Amygdala (tissue), 56 donors: ENCODE measurements around the gene SORD.
"Not testable (repeated sequence)": the region's sequence is repeated elsewhere in the genome, so short reads cannot be mapped to it uniquely, and the experiment has no call there.

Experiments
- DNase-seq, 56 donors: peaks; one replicate each; lab custom pipeline; 2025; lab: John Stamatoyannopoulos, UW

The SORD gene

DNA sequence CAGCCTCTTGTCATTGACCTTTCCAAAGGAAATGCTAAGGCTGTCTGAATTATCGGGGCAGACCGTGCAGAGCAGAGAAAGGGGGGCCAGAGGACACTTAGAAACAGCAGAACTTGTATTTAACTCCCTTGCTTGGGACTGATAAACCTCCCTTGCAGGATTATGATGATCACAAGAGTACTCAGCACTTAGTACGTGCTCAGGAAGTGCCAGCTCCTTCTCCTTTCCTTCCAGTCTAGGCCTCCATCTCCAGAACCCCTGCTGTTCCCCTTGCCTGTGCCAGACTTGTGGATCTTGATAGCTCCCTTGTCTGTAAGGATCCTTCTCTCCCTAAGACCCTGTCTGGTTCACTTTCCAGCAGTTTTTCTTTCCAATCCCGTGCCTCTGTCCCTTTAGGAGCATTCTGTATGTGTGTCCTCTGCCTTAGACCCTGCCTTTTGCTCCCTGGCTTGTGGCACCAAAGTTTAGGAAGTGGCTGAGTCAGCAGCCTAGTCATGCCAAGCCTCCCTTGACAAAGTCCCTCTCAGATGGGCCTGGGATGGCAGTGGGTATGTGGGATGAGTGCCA, 747 bp downstream of the SORD start:
- peak in 7 of 56 donors; percentile 7 to 40 (median 18) for DNase-seq

DNA sequence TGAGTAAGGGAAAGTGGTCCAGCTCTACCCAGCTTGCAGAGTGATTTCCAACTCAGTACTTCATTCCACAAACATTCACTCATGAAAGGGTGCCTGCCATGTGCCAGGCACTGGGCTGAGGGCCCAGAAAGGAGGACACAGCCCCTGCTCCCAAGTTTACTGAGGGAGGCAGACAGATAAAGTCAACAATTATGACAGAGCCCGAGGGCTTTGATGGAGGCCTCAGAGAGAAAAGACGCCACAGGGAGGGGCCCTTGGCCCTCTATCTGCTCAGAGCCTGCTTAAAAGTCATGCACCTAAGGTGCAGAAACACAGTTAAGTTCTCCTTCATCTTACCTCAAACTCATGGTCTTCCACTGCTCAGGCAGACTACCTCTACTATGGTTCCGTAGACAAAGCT, 1.7 kb downstream of the SORD start:
- peak in 1 of 56 donors; percentile 43 for DNase-seq

DNA sequence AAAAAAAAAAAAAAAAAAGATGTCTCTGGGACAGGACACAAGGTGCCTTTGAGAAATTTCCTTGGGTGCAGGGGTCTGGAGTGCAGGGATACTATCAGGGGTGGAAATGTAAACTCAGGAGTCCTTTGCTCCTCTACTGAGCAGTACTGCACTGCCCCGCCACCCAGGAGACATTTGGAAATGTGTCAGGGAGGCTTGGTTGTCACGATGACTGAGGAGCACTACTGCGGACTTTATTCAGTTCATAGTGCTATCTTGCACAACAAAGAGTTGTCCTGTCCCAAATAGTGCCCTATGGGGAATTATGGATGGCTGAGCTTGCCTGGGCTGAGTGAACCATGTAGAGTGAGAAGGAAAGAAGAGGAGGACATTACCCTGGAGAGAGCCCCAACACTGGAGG, 2.6 kb downstream of the SORD start:
- DNase-seq: not testable (repeated sequence)

DNA sequence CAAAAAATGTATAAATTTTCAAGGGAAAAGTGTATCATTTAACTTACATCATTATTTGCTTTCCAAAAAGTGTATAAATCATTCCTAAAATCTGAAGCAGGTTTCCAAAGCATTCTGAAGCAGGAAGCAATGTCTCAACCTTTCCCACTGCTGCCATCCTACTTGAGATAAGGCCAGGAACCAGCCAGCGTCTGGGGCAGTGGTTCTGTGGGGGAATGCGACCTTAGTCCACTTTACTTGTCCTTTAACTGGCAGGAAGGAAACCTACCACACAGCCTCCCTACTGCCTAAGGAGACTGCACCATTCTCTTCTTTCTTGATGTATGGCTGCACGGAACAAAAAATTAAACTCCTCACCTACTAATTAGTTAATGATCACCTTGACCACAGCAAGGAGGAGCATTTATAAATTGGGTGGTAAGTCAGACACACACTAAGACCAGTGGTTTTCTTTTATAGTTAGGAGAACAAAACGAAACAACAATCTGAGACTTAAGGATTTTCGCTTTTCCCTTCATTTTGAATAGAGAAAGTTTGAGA, 3.7 kb downstream of the SORD start:
- no peak for DNase-seq

DNA sequence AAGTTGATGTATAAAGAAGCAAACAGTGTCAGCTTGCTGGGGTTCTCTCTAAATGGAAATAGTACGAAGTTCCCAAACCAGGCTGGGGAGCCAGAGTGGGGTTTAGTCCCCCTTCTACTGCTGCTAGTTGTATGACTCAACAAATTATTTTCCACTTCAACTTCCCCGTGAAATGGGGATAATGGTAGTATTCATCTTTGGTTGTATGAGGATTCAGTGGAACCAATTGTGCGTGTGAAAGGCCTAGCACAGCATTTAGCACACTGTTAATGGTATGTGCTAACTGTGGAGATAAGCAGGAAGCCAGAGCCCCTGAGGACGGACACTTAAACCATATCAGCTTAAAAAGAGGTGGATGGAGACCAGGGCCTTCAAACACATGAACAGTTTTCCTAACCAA, 4.2 kb downstream of the SORD start:
- DNase-seq: no peak

DNA sequence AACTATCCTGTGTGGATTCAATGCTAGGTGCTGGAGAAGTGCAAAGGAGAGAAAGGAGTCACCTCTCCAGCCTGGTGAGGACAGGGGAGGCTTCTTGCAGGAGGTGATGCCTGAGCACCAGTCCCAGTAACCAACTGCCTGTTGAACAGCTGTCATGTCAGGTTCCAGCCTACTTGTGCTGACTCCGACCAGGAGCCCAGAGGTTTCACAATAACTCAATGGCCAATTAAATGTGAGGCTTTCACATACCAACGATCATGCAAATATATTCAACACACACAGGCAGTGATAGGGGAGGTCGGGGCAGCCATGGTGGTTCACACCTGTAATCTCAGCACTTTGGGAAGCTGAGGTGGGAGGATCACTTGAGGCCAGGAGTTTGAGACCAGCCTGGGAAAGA, 7.7 kb downstream of the SORD start:
- no peak for DNase-seq

DNA sequence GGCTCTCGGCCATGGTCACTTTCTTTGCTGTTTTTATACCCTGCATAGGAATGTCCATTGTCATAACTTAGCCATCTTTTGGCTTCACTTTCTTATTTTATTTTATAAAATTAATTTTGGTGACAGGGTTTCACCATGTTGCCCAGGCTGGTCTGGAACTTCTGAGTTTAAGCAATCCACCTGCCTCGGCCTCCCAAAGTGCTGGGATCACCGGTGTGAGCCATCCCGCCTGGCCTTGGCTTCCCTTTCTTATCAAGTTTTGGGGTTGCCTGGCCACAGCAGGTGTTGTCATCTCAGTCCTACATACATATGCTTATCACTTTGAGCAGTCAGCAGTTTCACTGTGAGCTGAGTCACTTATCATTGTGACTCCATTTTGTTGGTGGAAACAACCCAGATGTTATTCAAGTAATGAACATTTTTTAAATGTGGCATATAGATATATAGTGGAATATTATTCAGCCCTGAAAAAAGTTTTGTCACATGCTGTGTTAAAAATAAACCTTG, 8.6 kb downstream of the SORD start:
- DNase-seq: not testable (repeated sequence)

DNA sequence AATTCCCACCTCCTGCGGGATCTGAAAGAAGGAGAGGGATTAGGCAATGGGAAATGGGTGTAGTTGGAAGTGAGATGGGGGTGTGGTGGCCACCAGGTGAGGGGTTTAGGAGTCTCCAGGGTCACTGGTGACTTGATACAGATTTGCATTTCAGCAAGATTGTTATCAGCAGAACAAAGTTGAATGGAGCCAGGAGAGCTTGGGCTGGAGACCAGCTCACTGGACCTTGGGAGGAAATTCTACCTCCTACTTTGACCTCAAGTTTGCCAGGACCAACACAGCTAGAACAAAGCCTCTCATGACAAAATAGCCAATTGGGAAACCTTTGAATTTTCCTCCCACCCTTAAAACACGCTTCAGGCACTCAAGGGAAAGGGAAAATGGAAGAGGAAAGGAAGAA, 9.5 kb downstream of the SORD start:
- not testable (repeated sequence) for DNase-seq

DNA sequence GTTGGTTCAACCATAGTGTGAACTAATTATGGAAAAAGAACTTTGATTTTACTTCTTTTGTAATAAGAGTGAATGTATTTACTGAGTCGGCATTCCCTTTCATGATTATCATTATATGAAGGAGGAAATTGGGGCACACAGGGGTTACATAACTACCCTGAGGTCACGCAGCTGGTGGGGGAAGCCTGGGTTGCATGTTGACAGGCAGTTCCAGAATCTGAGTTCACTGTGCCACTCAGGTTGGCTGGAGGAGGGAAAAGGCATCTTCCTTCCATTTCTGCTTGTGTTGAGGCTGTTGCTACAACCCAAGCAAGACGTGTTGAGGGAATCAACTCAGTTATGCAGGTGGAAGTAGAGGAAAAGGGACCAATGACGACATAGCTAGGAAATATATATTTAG, 11.1 kb downstream of the SORD start:
- DNase-seq: not testable (repeated sequence)

DNA sequence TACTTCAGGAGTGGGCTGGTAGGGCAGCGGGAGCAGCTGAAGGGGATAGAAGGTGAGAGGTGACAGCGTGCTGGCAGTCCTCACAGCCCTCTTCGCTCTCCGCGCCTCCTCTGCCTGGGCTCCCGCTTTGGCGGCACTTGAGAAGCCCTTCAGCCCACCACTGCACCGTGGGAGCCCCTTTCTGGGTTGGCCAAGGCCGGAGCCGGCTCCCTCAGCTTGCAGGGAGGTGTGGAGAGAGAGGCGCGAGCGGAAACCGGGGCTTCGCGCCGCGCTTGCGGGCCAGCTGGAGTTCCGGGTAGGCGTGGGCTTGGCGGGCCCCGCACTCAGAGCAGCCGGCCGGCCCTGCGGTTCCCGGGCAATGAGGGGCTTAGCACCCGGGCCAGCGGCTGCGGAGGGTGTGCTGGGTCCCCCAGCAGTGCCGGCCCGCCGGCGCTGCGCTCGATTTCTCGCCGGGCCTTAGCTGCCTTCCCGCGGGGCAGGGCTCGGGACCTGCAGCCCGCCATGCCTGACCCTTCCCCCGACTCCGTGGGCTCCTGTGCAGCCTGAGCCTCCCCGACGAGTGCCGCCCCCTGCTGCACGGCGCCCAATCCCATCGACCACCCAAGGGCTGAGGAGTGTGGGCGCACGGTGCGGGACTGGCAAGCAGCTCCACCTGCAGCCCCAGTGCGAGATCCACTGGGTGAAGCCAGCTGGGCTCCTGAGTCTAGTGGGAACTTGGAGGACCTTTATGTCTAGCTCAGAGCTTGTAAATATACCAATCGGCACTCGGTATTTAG, 11.8 kb downstream of the SORD start:
- DNase-seq: not testable (repeated sequence)

DNA sequence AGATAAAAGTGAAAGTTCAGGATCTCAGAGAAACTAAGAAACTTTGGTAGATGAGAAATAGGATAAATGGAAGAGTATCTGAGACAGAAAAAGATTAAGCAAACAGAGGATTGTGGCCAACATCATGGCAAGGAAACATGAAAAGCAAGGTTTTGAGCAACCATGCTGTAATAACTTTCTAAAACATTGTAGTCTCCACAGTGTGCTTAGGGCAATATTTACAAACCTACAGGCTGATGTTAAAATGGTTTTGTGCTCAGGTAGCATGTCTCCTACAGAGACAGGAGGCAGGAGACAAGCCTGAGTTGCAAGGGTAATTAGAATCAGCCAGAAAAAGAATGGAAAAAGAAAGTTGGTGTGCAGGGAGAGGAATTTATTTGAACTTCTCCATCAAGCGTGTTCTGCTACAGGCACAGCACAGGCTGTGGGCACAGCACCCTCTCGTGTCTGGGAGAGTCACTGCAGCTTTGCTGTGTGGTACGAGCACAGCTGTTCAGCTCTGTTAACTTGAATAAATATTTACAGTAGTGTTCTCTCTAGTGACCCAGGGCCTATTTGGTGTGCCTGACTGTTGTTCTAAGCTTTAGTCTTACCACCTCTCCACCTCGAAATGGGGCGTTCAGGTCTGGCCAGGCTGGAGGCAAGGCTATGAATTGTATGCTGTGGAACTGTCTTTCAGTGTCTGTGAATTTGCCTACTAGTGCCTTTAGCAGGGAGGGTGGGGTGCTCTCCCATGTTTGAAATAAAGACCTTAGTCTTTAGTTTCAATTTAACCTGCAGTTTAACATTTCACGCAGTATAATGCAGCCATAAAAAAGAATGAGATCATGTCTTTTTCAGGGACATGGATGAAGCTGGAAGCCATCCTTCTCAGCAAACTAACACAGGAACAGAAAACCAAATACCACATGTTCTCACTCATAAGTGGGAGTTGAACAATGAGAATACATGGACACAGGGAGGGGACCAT, 14.1 kb downstream of the SORD start:
- DNase-seq: peak in 46 of 56 donors; percentile 4 to 80 (median 32)

DNA sequence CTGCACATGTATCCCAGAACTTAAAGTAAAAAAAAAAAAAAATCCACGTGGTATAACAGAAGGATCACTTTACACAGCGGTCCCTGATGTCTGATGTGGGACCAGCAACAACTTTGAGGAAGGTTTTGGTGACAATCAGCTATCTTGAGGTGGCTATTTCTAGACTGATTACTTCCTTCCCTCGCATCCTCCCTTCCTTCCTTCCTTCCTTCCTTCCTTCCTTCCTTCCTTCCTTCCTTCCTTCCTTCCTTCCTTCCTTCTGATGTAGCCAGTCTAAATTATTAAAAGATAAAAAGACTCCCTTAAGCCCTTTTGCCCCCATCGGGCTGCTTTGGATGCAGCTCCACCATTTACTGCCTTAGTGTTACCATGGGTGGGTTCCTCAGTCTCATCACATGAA, 14.9 kb downstream of the SORD start:
- no peak for DNase-seq

DNA sequence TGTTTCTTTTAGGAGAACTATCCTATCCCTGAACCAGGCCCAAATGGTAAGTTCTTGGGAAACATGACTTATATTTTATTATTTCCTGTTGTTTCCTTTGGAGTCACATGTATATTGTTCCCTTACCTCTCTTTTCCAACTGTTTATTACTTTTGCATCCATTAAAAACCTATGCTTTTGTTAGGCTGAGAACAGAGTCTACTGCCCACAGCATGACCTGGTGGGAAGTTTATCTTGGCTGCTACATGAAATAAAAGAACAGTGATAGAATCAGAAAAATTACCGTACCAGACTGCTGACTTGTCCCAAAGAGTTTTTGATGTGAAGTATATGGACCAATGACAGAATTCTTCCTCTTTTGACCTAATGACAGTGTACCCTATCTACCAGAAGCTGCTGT, 17.4 kb downstream of the SORD start:
- DNase-seq: not testable (repeated sequence)

DNA sequence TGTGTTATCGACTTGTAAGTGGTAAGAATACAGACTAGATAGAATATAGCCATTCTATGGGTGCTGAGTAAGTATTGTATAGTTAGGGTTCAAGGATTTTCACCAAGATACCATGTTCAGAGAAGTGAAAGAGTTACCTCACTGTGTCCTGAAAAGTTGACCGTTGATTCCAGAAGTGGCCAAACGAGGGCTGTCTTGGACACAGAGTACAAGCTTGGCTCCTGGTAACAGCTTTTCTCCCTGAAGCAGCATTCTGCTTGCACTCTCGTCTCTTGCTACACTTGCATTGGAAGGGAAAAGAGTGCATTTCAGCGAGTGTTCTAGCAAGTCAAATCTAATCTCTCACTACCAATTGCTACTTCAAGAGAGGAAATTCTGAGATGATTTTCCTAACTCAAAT, 18.5 kb downstream of the SORD start:
- DNase-seq: peak in 1 of 56 donors; percentile 12

DNA sequence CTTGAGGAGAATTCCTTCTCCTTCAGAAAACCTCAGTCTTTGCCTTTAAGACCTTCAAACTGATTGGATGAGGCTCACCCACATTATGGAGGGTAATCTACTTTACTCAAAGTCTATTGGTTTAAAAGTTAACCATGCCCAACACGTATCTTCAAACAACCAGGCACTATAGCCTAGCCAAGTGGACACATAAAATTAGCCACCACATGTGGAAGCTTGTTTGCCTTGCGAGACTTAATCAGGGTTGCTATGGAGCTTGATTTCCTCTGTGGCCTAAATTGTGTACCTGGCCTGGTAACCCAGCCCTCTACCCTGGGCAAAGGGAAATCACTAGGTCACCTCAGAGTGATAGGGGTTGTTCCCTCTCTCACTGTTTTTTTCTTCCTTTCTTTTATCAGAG, 19.9 kb downstream of the SORD start:
- not testable (repeated sequence) for DNase-seq

DNA sequence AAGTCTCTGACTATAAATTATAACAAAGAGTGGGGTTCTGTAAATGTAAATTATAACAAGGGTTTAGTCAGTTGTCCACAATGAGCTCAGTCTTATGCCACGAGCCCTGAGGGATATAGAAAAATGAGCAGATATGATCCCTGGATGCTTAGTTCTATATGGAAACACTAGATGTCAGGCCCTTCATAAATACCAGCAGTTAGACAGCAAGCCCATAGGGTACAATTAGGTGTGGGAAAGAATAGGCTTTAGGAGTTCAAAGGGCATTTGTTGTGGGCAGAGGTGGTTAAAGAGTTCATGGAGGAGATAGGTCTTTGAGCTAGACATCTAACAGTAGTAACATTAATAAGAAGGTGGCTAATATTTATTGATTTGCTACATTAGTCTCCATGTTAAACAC, 21.3 kb downstream of the SORD start:
- DNase-seq: not testable (repeated sequence)

DNA sequence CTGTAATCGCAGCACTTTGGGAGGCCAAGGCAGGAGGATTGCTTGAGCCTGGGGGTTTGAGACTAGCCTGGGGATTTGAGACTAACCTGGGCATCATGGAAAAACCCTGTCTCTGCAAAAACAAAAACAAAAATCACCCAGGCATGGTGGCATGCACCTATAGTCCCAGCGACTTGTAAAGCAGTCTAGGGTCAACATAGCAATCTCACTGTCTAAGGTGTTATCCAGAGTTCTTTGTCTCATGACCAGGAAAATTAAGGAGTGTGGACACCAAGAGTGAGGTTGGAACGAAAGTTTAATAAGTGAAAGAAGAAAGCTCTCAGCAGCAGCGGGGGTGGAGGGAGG, 25.4 kb downstream of the SORD start:
- not testable (repeated sequence) for DNase-seq

DNA sequence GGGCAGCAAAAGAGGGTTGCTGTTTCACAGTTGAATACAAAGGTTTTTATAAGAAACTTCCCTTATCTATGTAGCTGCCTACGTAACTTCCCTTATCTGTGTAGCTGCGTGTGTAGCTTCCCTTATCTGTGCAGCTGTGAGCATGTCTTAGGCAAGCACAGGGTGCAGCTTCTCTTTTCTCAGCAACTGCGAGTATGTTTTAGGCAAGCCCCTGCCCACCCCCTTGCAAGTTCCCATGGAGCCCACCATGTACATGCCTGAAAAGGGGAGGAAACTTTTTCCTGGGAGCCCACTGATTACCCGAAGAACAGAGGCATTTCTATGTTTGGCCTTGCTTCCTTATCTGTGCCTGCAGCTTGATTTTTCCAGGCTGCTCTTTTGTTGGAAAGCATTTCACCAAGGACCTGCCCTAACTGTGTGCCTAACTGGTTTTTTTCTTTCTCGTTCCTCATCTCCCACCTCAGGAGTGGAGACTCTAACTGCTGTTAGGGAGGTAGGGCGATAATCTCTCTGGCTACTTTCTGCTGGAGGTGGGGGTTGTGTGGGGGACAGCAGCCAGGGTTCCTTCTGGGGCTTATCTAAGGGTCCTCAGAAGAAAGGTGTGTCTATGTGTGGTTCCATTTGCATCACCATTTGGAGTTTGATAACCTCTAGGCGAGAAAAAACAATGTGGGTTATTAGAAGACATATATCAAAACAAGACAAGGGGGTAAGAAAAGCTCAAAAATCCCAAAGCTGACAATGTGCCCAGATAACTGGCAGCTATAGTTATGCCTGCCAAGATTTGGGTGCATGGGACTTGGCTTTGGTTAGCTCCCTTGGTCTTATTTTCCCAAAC, 26.0 kb downstream of the SORD start:
- peak in 4 of 56 donors; percentile 6 to 41 (median 8) for DNase-seq

DNA sequence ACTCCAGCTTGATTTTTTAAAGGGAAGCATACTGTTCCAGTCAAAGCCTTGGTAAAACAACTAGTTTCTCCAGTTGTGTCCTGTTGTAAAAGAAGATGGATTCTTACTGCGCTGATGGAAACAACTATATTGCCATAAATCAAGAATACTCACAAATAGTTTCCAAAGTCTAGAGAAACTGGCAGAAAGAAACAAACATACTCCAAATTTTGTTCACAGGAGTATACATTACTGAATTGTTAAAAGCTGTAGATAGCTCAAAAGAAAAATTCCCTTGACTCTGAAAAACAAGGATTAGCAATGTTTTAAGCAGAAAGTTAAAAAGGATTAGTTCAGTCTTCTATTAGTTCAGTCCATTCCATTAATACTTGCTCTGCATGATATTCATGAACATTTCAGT, 27.6 kb downstream of the SORD start:
- DNase-seq: no peak

DNA sequence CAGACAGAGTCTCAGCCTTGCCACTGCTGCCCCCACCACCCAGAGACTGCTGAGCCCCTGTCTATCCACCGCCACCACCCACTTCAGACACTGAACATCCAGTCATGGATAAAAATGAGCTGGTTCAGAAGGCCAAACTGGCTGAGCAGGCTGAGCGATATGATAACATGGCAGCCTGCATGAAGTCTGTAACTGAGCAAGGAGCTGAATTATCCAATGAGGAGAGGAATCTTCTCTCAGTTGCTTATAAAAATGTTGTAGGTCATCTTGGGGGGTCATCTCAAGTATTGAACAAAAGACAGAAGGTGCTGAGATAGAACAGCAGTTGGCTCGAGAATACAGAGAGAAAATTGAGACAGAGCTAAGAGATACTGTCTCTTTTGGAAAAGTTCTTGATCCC, 29.7 kb downstream of the SORD start:
- not testable (repeated sequence) for DNase-seq
